NCI-H526 (cell line): ENCODE data around the gene IRAK4.
"Not testable (repeated sequence)": the region's sequence is repeated elsewhere in the genome, so short reads cannot be mapped to it uniquely, and the experiment has no call there.

Experiments used
- DNase-seq, 2 experiments: peaks; one replicate each; lab custom pipeline; 2025; lab: John Stamatoyannopoulos, UW

The IRAK4 gene

GRCh38 chr12:43758728-43759563, at the start of gene IRAK4, which contains the start of gene PUS7L:
TSS of gene IRAK4 (plus strand) at chr12:43758951. CDS start at chr12:43768112, 9,161 bp downstream.
TSS of gene PUS7L (minus strand) at chr12:43758790. CDS start at chr12:43755245, 3,545 bp downstream.
- peak; percentile 95 to 98 for DNase-seq

- no peak for DNase-seq
These were observed 47.4 kb upstream of the IRAK4 start for GRCh38 chr12:43711348-43711747.

GRCh38 chr12:43722621-43723020, 36.1 kb upstream of the IRAK4 start:
- no peak for DNase-seq

GRCh38 chr12:43723134-43723533, 35.6 kb upstream of the IRAK4 start:
- DNase-seq = no peak

- DNase-seq = peak in 1 of 2 experiments; percentile 25
These were observed 30.6 kb upstream of the IRAK4 start for GRCh38 chr12:43728117-43728516.

GRCh38 chr12:43728698-43729097, 30.1 kb upstream of the IRAK4 start:
- no peak for DNase-seq

GRCh38 chr12:43730283-43730682, 28.5 kb upstream of the IRAK4 start:
- DNase-seq = no peak

GRCh38 chr12:43733687-43734086, 25.1 kb upstream of the IRAK4 start:
- DNase-seq = no peak

GRCh38 chr12:43736927-43737440, 21.8 kb upstream of the IRAK4 start:
- DNase-seq = no peak

GRCh38 chr12:43737646-43738045, 21.1 kb upstream of the IRAK4 start:
- DNase-seq = no peak

- no peak for DNase-seq
These were observed 18.1 kb upstream of the IRAK4 start for GRCh38 chr12:43740511-43741100.

GRCh38 chr12:43742106-43742505, 16.6 kb upstream of the IRAK4 start:
- DNase-seq = no peak

GRCh38 chr12:43744826-43745225, 13.9 kb upstream of the IRAK4 start:
- no peak for DNase-seq

GRCh38 chr12:43749016-43749415, 9.7 kb upstream of the IRAK4 start:
- no peak for DNase-seq

- DNase-seq = no peak
These were observed 7.9 kb upstream of the IRAK4 start for GRCh38 chr12:43750814-43751213.

GRCh38 chr12:43751360-43751759, 7.4 kb upstream of the IRAK4 start:
- not testable (repeated sequence) for DNase-seq

GRCh38 chr12:43754015-43754414, 4.7 kb upstream of the IRAK4 start:
- DNase-seq = no peak

GRCh38 chr12:43758247-43758727, 464 bp upstream of the IRAK4 start:
- peak in 1 of 2 experiments; percentile 31 for DNase-seq

- no peak for DNase-seq
These were observed 1.6 kb downstream of the IRAK4 start for GRCh38 chr12:43760396-43760795.

- DNase-seq = no peak
These were observed 2.7 kb downstream of the IRAK4 start for GRCh38 chr12:43761500-43761899.

GRCh38 chr12:43762596-43762995, 3.8 kb downstream of the IRAK4 start:
- no peak for DNase-seq

GRCh38 chr12:43763769-43764168, 5.0 kb downstream of the IRAK4 start:
- DNase-seq = no peak

- DNase-seq = no peak
These were observed 5.8 kb downstream of the IRAK4 start for GRCh38 chr12:43764528-43764927.
